GM12878 (cell line): Measurements from ENCODE around the gene SNX32. TPM values are rescaled to one million over a fixed set of nuclear protein-coding genes. Genes with fewer than 3 reads are reported as not detected.

ENCODE experiments used
- ATAC-seq: fragments of 200-7000 bp; cut with Tn5 transposase; 3 replicates; pipeline ENCODE4 v1.9.1; 2020; ENCODE audit warnings: mild to moderate bottlenecking, moderate library complexity
- BruUV-seq: library from RNA; stranded (reverse); fragments of 400-500 nt; replicated peaks from 2 replicates; lab custom pipeline; 2021; lab: Mats Ljungman, UMichigan
- CTCF ChIA-PET: fragments of 300-600 bp; sonication (Branson Sonifier 250); formaldehyde crosslinking; extraction: SDS; loops from one replicate; lab custom pipeline; 2021; ENCODE audit warnings: inconsistent platforms; lab: Yijun Ruan, JAX
- POLR2A ChIA-PET: fragments of 350-600 bp; formaldehyde crosslinking; extraction: SDS; loops from one replicate; lab custom pipeline; 2021; ENCODE audit warnings: inconsistent platforms; lab: Charles Lee
- RAD21 ChIA-PET: fragments of 300-600 bp; sonication (Branson Sonifier 250); formaldehyde crosslinking; loops from one replicate; lab custom pipeline; 2023; ENCODE audit warnings: antibody characterized with exemption; ENCODE audit not compliant: unreplicated experiment; lab: Charles Lee
- SMC1A ChIA-PET: fragments of 300-600 bp; sonication (Branson Sonifier 250); formaldehyde crosslinking; loops from one replicate; lab custom pipeline; 2023; ENCODE audit not compliant: unreplicated experiment, uncharacterized antibody; lab: Charles Lee
- DNase-seq: peaks from one replicate; pipeline ENCODE4 v3.0.0-alpha.2; 2011; ENCODE audit warnings: low read depth, low spot score
- FAIRE-seq: peaks from 3 replicates; lab custom pipeline; 2011; peaks lifted over from hg19 to GRCh38; lab: Jason Lieb, UNC
- H2AFZ ChIP-seq: 2 replicates; pipeline ENCODE4 v1.6.0; 2011; ENCODE audit warnings: low read depth, low read length, control low read depth; ENCODE audit not compliant: control insufficient read depth
- H3K27ac ChIP-seq: 2 replicates; pipeline ENCODE4 v1.5.1; 2011; ENCODE audit warnings: control low read depth; ENCODE audit not compliant: control insufficient read depth, insufficient read depth
- H3K27me3 ChIP-seq, 2 experiments: replicated peaks in 1 of 2; 2 replicates each; pipeline versions ENCODE4 v1.6.0 to v1.6.1; 2011; ENCODE audit warnings: low read length in 1 of 2; ENCODE audit not compliant: control insufficient read depth in 2 of 2, insufficient read depth in 2 of 2
- H3K36me3 ChIP-seq, 2 experiments: 2 replicates each; pipeline ENCODE4 v1.5.1; 2011; ENCODE audit warnings: low read length in 1 of 2; ENCODE audit not compliant: control insufficient read depth in 2 of 2, insufficient read depth in 2 of 2
- H3K4me1 ChIP-seq: 2 replicates; pipeline ENCODE4 v1.6.1; 2011; ENCODE audit warnings: mild to moderate bottlenecking, low read length, moderate library complexity, mixed read lengths; ENCODE audit not compliant: control insufficient read depth, insufficient read depth
- H3K4me2 ChIP-seq: 2 replicates; pipeline ENCODE4 v1.6.0; 2011; ENCODE audit warnings: control low read depth; ENCODE audit not compliant: control insufficient read depth, insufficient read depth
- H3K4me3 ChIP-seq: fragments of 200-600 bp; sonication (generic); 2 replicates; pipeline ENCODE4 v1.5.1; 2016
- H3K79me2 ChIP-seq: 2 replicates; pipeline ENCODE4 v1.6.0; 2011; ENCODE audit warnings: low read length; ENCODE audit not compliant: control insufficient read depth, insufficient read depth
- H3K9ac ChIP-seq: 2 replicates; pipeline ENCODE4 v1.8.0; 2011; ENCODE audit warnings: low read length, control low read depth, mixed read lengths; ENCODE audit not compliant: control insufficient read depth, insufficient read depth
- H3K9me3 ChIP-seq: replicated peaks from 3 replicates; pipeline ENCODE4 v1.5.1; 2011; ENCODE audit warnings: mild to moderate bottlenecking, low read length; ENCODE audit not compliant: control insufficient read depth, insufficient read depth
- H4K20me1 ChIP-seq: 2 replicates; pipeline ENCODE4 v1.6.0; 2011; ENCODE audit not compliant: control insufficient read depth, insufficient read depth
- CBX5 ChIP-seq: sonication (generic); IDR thresholded peaks from 2 replicates; pipeline ENCODE4 v1.6.1; 2016; ENCODE audit warnings: low read depth, moderate library complexity, mild to moderate bottlenecking, inconsistent platforms
- CHD1 ChIP-seq: IDR thresholded peaks from 2 replicates; pipeline ENCODE4 v1.6.1; 2012; ENCODE audit warnings: low read depth, low read length, improper control_type of control experiment
- CHD4 ChIP-seq: fragments of 200-600 bp; sonication (generic); IDR thresholded peaks from 2 replicates; pipeline ENCODE4 v1.6.1; 2016; ENCODE audit warnings: mild to moderate bottlenecking
- CTCF ChIP-seq, 3 experiments: IDR thresholded peaks in 2 of 3; conservative IDR thresholded peaks in 1 of 3; 2 replicates each; pipeline ENCODE4 v1.5.1; 2011; ENCODE audit warnings: low read depth in 3 of 3, low read length in 3 of 3, mild to moderate bottlenecking in 3 of 3, control low read depth in 2 of 3, moderate library complexity in 2 of 3, inconsistent platforms in 1 of 3, mixed read lengths in 1 of 3; ENCODE audit not compliant: control insufficient read depth in 2 of 3, insufficient read depth in 1 of 3; ENCODE audit errors: extremely low read depth in 1 of 3
- EED ChIP-seq: sonication (generic); IDR thresholded peaks from 2 replicates; pipeline ENCODE4 v1.6.1; 2016; ENCODE audit warnings: antibody characterized with exemption, low read depth
- ELK1 ChIP-seq: IDR thresholded peaks from 2 replicates; pipeline ENCODE4 v1.6.1; 2012; ENCODE audit warnings: low read depth, low read length, improper control_type of control experiment
- ESRRA ChIP-seq: IDR thresholded peaks from 2 replicates; pipeline ENCODE4 v1.6.1; 2012; ENCODE audit warnings: mild to moderate bottlenecking, low read length, improper control_type of control experiment
- FOXK2 ChIP-seq: fragments of 450-650 bp; IDR thresholded peaks from 2 replicates; pipeline ENCODE4 v1.6.1; 2017; ENCODE audit warnings: mild to moderate bottlenecking, moderate library complexity
- MTA2 ChIP-seq: fragments of 450-650 bp; IDR thresholded peaks from 2 replicates; pipeline ENCODE4 v1.6.1; 2016; ENCODE audit warnings: low read depth, mild to moderate bottlenecking, moderate library complexity
- RELA ChIP-seq: fragments of 450-650 bp; IDR thresholded peaks from 2 replicates; pipeline ENCODE4 v1.8.0; 2014; ENCODE audit warnings: borderline replicate concordance; ENCODE audit not compliant: partially characterized antibody
- SIN3A ChIP-seq: IDR thresholded peaks from 2 replicates; pipeline ENCODE4 v1.6.1; 2012; ENCODE audit warnings: low read depth, low read length, improper control_type of control experiment
- TARDBP ChIP-seq: IDR thresholded peaks from 2 replicates; pipeline ENCODE4 v1.6.1; 2016; ENCODE audit warnings: borderline replicate concordance
- ZNF592 ChIP-seq: fragments of 450-650 bp; IDR thresholded peaks from 2 replicates; pipeline ENCODE4 v1.6.1; 2017; ENCODE audit warnings: mild to moderate bottlenecking, moderate library complexity
- WGBS: methylation state at CpG from one replicate; pipeline ENCODE4 v1.1.6; 2016; ENCODE audit warnings: low lambda C conversion rate; ENCODE audit not compliant: insufficient replicate concordance, insufficient coverage; ENCODE audit errors: missing lambda C conversion rate; 5-methylcytosine and 5-hydroxymethylcytosine counted together
- in situ Hi-C: fragments of 300-500 bp; cut with MboI; formaldehyde crosslinking; loops from 9 replicates; pipeline ENCODE4 v1.14.3; 2018; ENCODE audit warnings: mixed read lengths
- intact Hi-C: fragments of 100-400 bp; cut with micrococcal nuclease; formaldehyde crosslinking; loops from one replicate; pipeline ENCODE4 v1.14.2; 2022; ENCODE audit not compliant: unreplicated experiment
- polyA plus RNA-seq, 11 experiments: library from polyadenylated mRNA; depleted of rRNA in 4 of 11; unstranded in 6 of 11; stranded (reverse) in 5 of 11; fragments of >200 nt; fragmentation: Nextera tagmentation in 4 of 11; fragmentation: Illumina TruSeq in 1 of 11; extraction: Ambion mirVana in 4 of 11; extraction: Trizol in 1 of 11; gene quantifications; 1 replicate in 1 of 11; 2 replicates in 10 of 11; pipeline versions ENCODE4 v1.2.1 to v1.2.3, GENCODE V29; 2011 to 2016; ENCODE audit warnings: inconsistent platforms in 2 of 11, missing spikeins in 2 of 11, low read depth in 1 of 11
- total RNA-seq, 4 experiments: library from RNA; depleted of rRNA in 3 of 4; stranded (reverse); fragments of >200 nt in 3 of 4; fragmentation: Illumina TruSeq in 1 of 4; extraction: Trizol in 1 of 4; gene quantifications; 2 replicates each; pipeline versions ENCODE4 v1.2.1 to v1.2.3, GENCODE V29; 2013 to 2021

Gene SNX32
- total and polyA plus RNA-seq, 10 of the 15 experiments (the other 5 are each of a cell fraction or from before 2014, with no cell fraction given): 0.04 to 1.5 (median 0.11) TPM; not detected in 1

GRCh38 chr11:65885231-65885630 lies 51.5 kb downstream of the SNX32 start:
- intact Hi-C loops: no loop called here
- no peak overlapping the region for H2AFZ ChIP-seq
- WGBS: 85% methylated on average over 7 of the region's 7 CpGs
- no peaks in the 10 kb centered on the region for H4K20me1 ChIP-seq
- peaks cover 28% of the 10 kb centered on the region for H3K4me1 ChIP-seq
- RAD21 ChIA-PET: interaction anchor here (0.9 to 4.1 kb wide), 22 partner anchors 9 to 315 kb away, joined by 3 to 40 read pairs (median 6); partner anchors contain the start of genes KAT5 and MUS81
- peaks cover 12 to 25% of the 10 kb centered on the region in 2 experiments for H3K36me3 ChIP-seq
- no peak for ATAC-seq
- FAIRE-seq: no peak
- H3K27ac ChIP-seq: no peak overlapping the region
- H3K27me3 ChIP-seq: no peaks in the 10 kb centered on the region
- no peaks in the 10 kb centered on the region for H3K9me3 ChIP-seq
- no peak overlapping the region for H3K4me2 ChIP-seq
- H3K79me2 ChIP-seq: peaks cover 20% of the 10 kb centered on the region
- no peak for DNase-seq
- CTCF ChIA-PET: interaction anchor here (0.6 to 11.0 kb wide), 55 partner anchors 8 to 373 kb away, joined by 3 to 167 read pairs (median 5); partner anchors contain the start of genes AP5B1, CFL1, EFEMP2 and FOSL1
- no peak overlapping the region for H3K4me3 ChIP-seq
- SMC1A ChIA-PET: interaction anchor here (0.9 to 2.7 kb wide), 18 partner anchors 8 to 250 kb away, joined by 3 to 28 read pairs (median 6); partner anchors contain the start of genes KAT5 and MUS81
- no TSS peak for BruUV-seq
- in situ Hi-C loops: no loop called here
- POLR2A ChIA-PET: interaction anchor here (0.7 to 4.0 kb wide), 5 partner anchors 11 to 77 kb away, joined by 3 to 33 read pairs (median 5); partner anchors contain the start of genes CFL1 and MUS81
- no peak overlapping the region for H3K9ac ChIP-seq
- no peak for TF ChIP-seq SIN3A
- no peak for TF ChIP-seq ELK1
- TF ChIP-seq CTCF (IDR thresholded peaks at IDR 0.05 in 2 of 3, conservative IDR thresholded peaks at IDR 0.05 in 1 of 3; ENCODE audit: control insufficient read depth in 2 of 3, extremely low read depth in 1 of 3, insufficient read depth in 1 of 3, low read depth in 3 of 3, low read length in 3 of 3): no peak
- TF ChIP-seq TARDBP: no peak
- no peak for TF ChIP-seq MTA2
- TF ChIP-seq ESRRA: no peak
- no peak for TF ChIP-seq RELA
- TF ChIP-seq CHD1: no peak
- no peak for TF ChIP-seq ZNF592
- no peak for TF ChIP-seq CHD4
- TF ChIP-seq FOXK2: no peak
- no peak for TF ChIP-seq CBX5
- no peak for TF ChIP-seq EED
